GM19240 (cell line): Measurements from ENCODE around the gene MRPL20.

Experiments used
- DNase-seq: peaks from one replicate; pipeline ENCODE4 v3.0.0; 2011; ENCODE audit warnings: low spot score; ENCODE audit not compliant: insufficient read length

MRPL20 gene

GRCh38 chr1:1364266-1364665, 42.8 kb downstream of the MRPL20 start:
- DNase-seq, result no peak

DNA sequence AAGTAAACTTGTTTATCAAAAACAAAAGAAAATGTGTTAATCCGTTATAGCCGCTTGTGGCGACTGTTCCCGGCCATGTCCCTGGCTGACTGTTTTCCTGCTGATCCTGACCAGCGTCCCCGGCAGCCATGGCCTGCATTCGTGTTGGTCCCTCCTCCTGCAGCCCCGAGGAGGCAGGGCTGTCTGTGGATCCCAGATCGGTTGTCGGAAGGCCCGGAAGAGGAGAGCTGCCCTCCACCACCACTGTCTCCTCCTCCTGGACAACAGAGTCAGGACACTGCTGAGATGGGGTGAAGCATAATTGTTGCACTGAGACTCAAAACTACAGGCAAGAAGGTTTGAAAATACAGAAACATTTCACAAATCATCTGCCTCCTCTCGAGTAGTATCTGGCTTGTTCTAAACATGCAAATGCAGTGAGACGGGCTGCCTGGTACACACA, 45.1 kb downstream of the MRPL20 start:
- DNase-seq, result no peak

DNA sequence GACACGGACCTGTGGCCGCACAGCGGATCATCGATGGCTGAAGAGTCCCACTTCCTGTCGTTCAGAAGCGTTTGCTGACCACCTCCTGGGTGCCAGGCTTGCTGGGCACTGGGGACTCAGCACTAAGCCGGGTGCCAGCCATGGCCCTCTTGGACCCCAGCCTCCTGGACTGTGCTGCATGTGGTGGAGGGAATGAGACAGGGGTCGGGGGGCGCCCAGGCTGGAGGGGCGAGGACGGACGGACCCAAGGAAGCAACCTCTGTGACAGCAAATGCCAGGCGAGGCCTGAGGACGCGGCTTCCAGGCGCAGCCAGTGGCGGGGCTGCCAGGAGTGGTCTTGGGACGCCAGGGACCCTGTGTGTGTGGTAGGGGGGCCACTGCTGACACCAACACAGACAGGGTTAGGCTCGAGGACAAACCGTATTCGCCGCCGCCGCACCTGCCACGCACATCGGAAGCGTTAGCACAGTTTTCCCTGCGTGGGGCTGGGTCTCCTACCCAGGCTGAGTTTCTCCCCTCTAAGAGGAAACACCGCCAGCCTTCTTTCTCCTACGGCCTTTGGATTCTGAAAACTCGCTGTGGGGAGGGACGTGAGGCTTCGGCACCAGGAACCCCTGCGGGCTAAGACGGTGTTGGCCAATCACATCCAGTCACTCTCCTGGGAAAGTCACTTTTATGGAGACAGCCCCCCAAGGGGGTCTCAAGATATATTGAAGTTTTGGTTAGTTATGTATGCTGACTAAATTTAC, 45.7 kb downstream of the MRPL20 start:
- DNase-seq, result no peak

DNA sequence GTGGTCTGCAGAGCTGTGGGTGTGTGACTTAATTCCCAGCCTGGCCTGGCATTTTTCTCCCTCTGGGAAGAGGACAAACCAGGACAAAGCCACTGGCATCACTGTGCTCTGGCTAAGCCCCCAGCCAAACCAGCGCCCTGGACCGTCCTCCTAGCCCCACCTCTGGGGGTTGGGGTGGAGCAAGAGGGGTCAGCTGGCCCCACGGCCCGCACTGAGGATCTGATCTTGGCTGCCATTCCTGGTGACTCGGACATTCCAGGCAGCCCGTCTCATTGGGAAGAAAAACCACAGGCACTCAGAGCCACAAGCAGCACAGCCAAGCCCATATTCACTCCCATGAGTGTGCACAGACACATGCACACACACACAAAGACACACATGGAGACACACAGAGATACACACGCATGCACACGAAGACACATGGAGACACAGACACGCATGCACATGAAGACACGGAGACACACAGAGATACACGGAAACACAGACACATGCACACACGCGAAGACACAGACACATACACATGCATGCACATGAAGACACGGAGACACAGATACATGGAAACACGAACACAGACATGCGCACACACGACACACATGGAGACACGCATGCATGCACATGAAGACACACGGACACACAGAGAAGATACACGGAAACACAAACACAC, 46.5 kb downstream of the MRPL20 start:
- DNase-seq, result no peak

GRCh38 chr1:1359664-1360468, 47.2 kb downstream of the MRPL20 start:
- no peak for DNase-seq

GRCh38 chr1:1359308-1359663, 47.8 kb downstream of the MRPL20 start:
- no peak for DNase-seq

GRCh38 chr1:1358433-1359271, 48.4 kb downstream of the MRPL20 start, which contains the start of gene MXRA8:
Gene MXRA8, minus strand, starts transcription at chr1:1358555. Its CDS starts 51 bp downstream, at chr1:1358504.
- no peak for DNase-seq

DNA sequence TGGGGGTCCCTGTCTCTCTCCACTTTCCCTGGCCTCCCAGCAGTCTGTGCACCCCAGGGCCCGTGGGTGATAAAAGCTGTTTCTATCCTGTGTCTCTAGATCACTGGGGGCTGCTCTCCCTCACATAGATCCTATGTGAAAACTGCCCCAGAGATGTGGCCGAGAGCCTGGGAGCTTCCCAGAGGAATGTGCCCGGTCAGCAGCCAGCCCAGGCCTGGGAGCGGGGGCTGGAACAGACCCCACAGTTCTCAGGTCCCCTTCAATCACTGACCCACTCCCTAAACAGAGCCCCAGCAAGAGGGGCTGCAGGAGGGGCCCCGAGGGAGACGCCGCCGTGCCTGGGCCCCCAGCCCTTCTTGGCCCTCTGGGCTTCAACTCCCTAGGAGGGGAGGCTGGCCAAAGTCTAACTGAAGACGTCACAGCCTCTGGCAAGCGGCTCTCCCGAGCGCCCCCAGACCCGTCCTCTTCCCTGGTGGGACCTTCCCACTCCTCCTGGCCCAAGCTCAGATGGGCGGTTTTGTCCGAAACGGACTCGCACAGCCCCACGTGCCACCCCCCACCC, 49.1 kb downstream of the MRPL20 start:
- DNase-seq, result no peak

DNA sequence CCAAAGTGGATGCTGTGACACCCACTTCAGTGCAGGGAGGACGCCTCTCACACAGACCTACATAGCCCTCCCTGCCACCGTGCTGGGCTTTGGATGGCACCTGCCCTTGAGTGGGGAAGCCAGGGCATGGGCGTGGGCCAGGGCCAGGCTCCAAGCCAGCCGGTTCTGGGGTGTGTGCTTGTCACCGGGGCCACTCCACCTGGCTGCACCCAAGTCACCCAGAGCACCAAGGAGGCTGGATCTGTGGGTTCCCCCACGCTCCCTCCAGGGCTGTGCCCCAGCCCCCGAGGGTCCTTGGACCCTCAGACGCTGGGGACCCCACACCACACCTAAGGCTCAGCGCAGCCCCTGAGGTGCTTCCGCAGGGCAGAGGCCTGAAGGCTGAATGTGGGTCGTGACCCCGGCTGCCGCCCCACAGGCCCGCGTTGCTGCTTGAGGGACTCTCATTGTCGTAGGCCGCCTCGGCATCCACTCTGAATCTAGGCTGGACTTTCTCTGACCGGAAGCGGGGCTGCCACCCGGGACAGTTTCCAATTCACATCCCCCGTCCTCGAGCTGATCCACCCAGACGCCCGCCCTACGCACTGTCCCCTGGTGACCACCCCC, 50.2 kb downstream of the MRPL20 start:
- no peak for DNase-seq

GRCh38 chr1:1356166-1356795, 50.8 kb downstream of the MRPL20 start:
- no peak for DNase-seq

- no peak for DNase-seq
Observed at GRCh38 chr1:1355416-1355815, 51.7 kb downstream of the MRPL20 start.

GRCh38 chr1:1354271-1355247, 52.5 kb downstream of the MRPL20 start:
- no peak for DNase-seq

DNA sequence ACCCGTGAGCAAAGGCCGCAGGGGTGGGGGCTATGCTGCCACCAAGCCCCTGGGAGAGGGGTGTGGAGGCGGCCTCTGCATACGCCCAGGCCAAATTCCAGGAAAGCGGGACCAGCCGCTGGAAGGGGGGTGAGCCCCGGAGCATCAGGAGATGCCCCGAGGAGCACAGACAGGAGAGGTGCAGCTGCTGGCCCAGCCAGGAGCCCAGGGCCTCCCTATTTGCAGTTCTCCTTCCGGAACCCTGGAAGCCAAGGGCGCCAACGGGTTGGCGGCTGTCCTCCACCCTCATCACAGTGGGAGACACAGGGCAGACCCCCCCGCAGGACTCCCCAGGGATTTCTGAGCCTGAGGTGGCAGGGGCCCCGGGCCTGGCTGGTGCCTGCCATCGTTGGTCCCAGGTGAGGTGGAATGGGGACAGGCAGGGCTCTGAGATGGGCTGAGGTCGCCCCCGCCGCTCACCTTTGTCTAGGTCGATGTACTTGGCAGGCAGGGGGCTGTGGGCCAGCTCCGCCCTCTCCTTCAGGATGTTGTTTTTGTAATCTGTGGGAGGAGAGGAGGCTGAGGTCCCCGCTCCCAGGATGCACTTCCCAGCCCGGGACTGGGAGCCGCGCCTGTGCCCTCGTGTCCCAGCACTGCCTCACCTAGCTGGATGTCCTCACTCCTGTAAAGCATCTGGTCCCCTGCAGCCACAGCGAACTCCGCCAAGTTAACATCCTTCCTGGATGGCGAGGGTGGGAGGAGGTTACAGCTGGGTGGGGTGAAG, 53.5 kb downstream of the MRPL20 start:
- no peak for DNase-seq

- no peak for DNase-seq
Observed at GRCh38 chr1:1352786-1353388, 54.2 kb downstream of the MRPL20 start.
